Activated CD4-positive, alpha-beta T cell treated with anti-CD3 and anti-CD28 coated beads for 36 hours (primary cell): ENCODE data around the gene ZNF41. TPM values are rescaled to one million over a fixed set of nuclear protein-coding genes. Genes with fewer than 3 reads are reported as not detected.
"Not testable (repeated sequence)": the region's sequence is repeated elsewhere in the genome, so short reads cannot be mapped to it uniquely, and the experiment has no call there.

Source experiments
- ATAC-seq: fragments of 200-7000 bp; cut with Tn5 transposase; one replicate; pipeline ENCODE4 v1.10.0; 2021; ENCODE audit warnings: mild to moderate bottlenecking, moderate library complexity
- CTCF ChIA-PET: fragments of 350-600 bp; sonication (Branson Sonifier 250); formaldehyde crosslinking; loops from one replicate; lab custom pipeline; 2021; ENCODE audit warnings: antibody characterized with exemption; lab: Charles Lee
- POLR2A ChIA-PET: fragments of 350-600 bp; sonication (Branson Sonifier 250); formaldehyde crosslinking; loops from one replicate; lab custom pipeline; 2021; ENCODE audit warnings: antibody characterized with exemption, inconsistent platforms; lab: Charles Lee
- DNase-seq: peaks from one replicate; pipeline ENCODE4 v3.0.0-alpha.2; 2020
- H3K27ac Mint-ChIP-seq: one replicate; pipeline ENCODE4 v1.8.0; 2021; ENCODE audit warnings: mixed read lengths
- H3K27me3 Mint-ChIP-seq: one replicate; pipeline ENCODE4 v1.8.0; 2021; ENCODE audit warnings: mixed read lengths
- H3K36me3 Mint-ChIP-seq: one replicate; pipeline ENCODE4 v1.8.0; 2021; ENCODE audit warnings: low read depth, mixed read lengths
- H3K4me1 Mint-ChIP-seq: one replicate; pipeline ENCODE4 v1.8.0; 2021; ENCODE audit warnings: mixed read lengths
- H3K4me3 Mint-ChIP-seq: one replicate; pipeline ENCODE4 v1.8.0; 2021; ENCODE audit warnings: mild to moderate bottlenecking, moderate library complexity, mixed read lengths
- H3K9me3 Mint-ChIP-seq: one replicate; pipeline ENCODE4 v1.8.0; 2021; ENCODE audit warnings: low read depth, mixed read lengths
- intact Hi-C, 2 experiments: fragments of 100-400 bp; cut with DNase I in 1 of 2; cut with micrococcal nuclease in 1 of 2; formaldehyde crosslinking; loops; one replicate each; pipeline versions ENCODE4 v1.14.2 to v1.15.1; 2022 to 2024; cut with DNase I, micrococcal nuclease
- total RNA-seq, 2 experiments: library from RNA; stranded (reverse); gene quantifications; one replicate each; pipeline ENCODE4 v1.2.3, GENCODE V29; 2021

The ZNF41 gene
- total RNA-seq = 10 to 100 TPM in 1 of 2 experiments, 1 to 10 TPM in 1; 9.3 to 10.9 TPM

DNA sequence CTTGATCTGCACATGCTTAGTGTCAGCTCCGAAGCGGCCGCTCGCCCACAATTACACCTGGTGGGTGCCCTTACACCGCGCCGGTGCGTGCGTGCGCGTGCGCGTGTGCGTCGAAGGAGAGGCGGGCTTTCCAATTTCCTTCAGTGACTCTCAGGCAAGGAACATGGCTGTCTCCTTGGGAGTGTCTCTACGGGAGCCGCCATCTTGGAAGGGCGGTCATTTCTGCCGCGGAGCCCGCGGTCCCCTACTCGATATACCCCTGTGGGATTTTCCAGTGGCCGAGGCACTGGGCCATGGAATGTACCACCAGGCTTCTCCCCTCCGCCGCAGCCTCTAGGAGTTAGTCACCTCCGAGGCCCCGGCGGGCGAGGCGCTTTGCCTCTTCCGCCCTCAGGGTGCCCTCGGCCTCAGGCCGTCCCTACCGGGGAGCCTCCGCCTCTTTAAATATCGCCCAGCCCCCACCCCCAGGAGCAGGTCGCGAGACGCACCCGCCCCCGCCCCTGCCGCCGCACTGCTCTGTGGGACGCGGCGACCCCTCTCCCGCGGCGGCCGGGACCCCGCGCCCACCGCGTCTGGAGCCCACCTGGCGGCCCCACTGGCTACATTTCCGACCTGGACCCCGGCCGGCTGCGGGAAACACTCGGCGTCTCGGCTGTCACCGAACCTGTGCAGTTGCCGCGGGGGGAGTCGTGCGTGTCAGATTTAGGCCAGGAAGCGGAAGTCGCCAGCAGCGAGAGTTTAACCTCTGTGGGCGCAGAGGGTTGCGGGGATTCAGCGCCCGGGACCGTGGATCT, at the start of gene ZNF41:
Gene ZNF41, minus strand, starts transcription at position 711 of the 794 bp plus-strand sequence. CDS start 15,741 bp downstream, outside the sequence.
- intact Hi-C loops = loop anchor here (1.0 to 10.0 kb wide), 13 partner anchors 41 to 995 kb away; partner anchors contain the start of genes ARAF (in 1 of the 2), CDK16 (in 1 of the 2), FTSJ1 (in 1 of the 2) and RBM10 (in 1 of the 2)
- ATAC-seq (peak; percentile 90), DNase-seq (peak; percentile 86)
- H3K9me3 Mint-ChIP-seq = no peaks in the 10 kb centered on the region
- peaks cover 12% of the 10 kb centered on the region for H3K36me3 Mint-ChIP-seq
- peak within 1 kb of the TSS; percentile 94 for H3K27ac Mint-ChIP-seq
- no peaks in the 10 kb centered on the region for H3K27me3 Mint-ChIP-seq
- CTCF ChIA-PET = no interaction called here
- H3K4me1 Mint-ChIP-seq = peaks cover 41% of the 10 kb centered on the region
- peak within 1 kb of the TSS; percentile 97 for H3K4me3 Mint-ChIP-seq
- POLR2A ChIA-PET = no interaction called here

DNA sequence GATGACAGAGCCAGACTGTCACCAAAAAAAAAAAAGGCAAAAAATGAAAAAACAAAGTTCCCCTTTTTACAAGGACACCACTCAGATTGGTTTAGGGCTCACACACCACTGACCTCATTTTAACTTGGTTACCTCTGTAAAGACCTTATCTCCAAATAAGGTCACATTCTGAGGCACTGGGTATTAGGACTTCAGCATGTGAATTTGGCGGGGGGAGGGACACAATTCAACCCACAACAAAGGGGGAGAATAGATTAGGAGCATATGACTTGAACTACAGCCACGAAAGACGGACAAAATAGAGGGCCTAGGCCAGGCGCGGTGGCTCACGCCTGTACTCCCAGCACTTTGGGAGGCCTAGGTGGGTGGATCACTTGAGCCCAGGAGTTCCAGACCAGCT, 47.0 kb upstream of the ZNF41 start:
- DNase-seq = no peak
- ChIA-PET POLR2A (no interaction called here), CTCF (no interaction called here)
- Mint-ChIP-seq H3K4me3 (no peak overlapping the region), H3K9me3 (no peaks in the 10 kb centered on the region), H3K4me1 (no peaks in the 10 kb centered on the region), H3K27ac (no peak overlapping the region), H3K27me3 (no peaks in the 10 kb centered on the region), H3K36me3 (no peaks in the 10 kb centered on the region)
- no peak for ATAC-seq
- intact Hi-C loops = no loop called here

DNA sequence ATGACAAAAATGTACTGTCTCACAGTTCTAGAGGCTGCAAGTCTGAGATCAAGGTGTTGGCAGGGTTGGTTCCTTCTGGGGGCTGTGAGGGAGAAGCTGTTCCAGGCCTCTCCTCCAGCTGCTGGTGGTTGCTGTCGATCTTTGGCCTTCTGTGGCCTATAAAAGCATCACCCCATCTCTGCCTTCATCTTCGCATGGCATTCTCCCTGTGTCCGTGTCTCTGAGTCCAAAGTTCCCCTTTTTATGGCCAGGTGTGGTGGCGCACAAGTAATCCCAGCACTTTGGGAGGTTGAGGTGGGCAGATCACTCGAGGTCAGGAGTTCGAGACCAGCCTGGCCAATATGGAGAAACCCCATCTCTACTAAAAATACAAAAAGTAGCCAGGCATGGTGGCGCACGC, 46.5 kb upstream of the ZNF41 start:
- ChIA-PET POLR2A (interaction anchor here (0.6 kb wide), 1 partner anchor 10 kb away, joined by 5 read pairs; no protein-coding TSS in a partner anchor), CTCF (no interaction called here)
- Mint-ChIP-seq H3K27me3 (no peaks in the 10 kb centered on the region), H3K4me3 (no peak overlapping the region), H3K4me1 (no peaks in the 10 kb centered on the region), H3K9me3 (no peaks in the 10 kb centered on the region), H3K36me3 (no peaks in the 10 kb centered on the region), H3K27ac (no peak overlapping the region)
- ATAC-seq (no peak), DNase-seq (no peak)
- intact Hi-C loops = loop anchor here in 1 of 2 experiments (10.0 kb wide), 1 partner anchor 145 kb away; no protein-coding TSS in a partner anchor

DNA sequence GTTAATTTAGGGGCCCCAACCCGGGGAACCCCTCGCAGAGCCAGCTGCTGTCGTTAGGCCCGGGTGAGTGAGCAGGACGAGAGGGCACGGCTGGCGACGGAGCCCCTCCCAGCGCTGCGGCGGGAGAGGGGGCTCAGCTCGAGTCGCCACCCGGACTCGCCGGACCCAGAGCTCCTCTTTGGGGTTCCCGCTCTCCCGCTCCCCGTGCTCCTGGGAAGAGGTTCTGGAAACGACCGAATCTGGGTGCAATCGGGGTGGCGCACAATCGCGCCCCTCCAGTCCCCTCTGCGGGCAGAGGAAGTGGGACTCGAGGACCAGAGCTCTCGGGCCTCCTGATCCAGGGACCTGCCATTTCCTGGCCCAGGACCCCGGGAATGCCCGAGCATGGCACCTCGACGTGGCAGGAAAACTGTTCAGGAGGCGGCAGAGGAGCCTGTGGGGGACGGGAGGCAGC, 40.7 kb upstream of the ZNF41 start:
- Mint-ChIP-seq H3K9me3 (no peaks in the 10 kb centered on the region), H3K27me3 (no peaks in the 10 kb centered on the region), H3K27ac (no peak overlapping the region), H3K4me3 (peak overlapping the region; percentile 60), H3K4me1 (no peaks in the 10 kb centered on the region), H3K36me3 (no peaks in the 10 kb centered on the region)
- CTCF ChIA-PET = interaction anchor here (0.6 to 3.5 kb wide), 16 partner anchors 8 to 822 kb away, joined by 3 to 18 read pairs (median 4); no protein-coding TSS in a partner anchor
- POLR2A ChIA-PET = no interaction called here
- DNase-seq = no peak
- intact Hi-C loops = loop anchor here (1.0 to 10.0 kb wide), 8 partner anchors 27 to 332 kb away; partner anchors contain the start of genes UBA1 (in 1 of the 2) and ZNF41 (in 1 of the 2)
- ATAC-seq = no peak

DNA sequence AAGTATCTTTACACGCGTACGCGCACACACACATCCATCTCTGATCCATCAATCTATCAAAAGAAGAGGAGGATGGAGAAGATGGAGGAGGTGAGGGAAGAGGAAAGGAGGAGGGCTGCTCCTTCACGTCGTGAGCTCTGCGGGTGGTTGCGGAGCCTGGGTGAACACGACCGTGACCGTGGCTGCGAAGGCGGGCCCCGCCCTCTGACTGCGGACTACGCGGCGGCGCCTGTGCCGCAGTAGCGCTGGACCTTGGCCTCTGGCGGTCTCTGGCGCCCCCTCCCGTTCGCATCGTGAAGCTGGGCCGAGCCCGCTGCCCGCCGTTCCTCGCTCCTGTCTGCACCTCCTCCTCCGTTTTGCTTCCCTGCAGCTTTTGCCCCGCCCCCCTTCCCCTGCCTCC, 40.3 kb upstream of the ZNF41 start:
- Mint-ChIP-seq H3K27me3 (no peaks in the 10 kb centered on the region), H3K36me3 (no peaks in the 10 kb centered on the region), H3K4me3 (peak overlapping the region; percentile 60), H3K4me1 (no peaks in the 10 kb centered on the region), H3K9me3 (no peaks in the 10 kb centered on the region), H3K27ac (no peak overlapping the region)
- ChIA-PET CTCF (interaction anchor here (0.5 to 3.5 kb wide), 18 partner anchors 8 to 823 kb away, joined by 3 to 18 read pairs (median 4); no protein-coding TSS in a partner anchor), POLR2A (no interaction called here)
- ATAC-seq (peak; percentile 99), DNase-seq (peak; percentile 88)
- intact Hi-C loops = loop anchor here (1.0 to 10.0 kb wide), 8 partner anchors 26 to 332 kb away; partner anchors contain the start of genes UBA1 (in 1 of the 2) and ZNF41 (in 1 of the 2)

DNA sequence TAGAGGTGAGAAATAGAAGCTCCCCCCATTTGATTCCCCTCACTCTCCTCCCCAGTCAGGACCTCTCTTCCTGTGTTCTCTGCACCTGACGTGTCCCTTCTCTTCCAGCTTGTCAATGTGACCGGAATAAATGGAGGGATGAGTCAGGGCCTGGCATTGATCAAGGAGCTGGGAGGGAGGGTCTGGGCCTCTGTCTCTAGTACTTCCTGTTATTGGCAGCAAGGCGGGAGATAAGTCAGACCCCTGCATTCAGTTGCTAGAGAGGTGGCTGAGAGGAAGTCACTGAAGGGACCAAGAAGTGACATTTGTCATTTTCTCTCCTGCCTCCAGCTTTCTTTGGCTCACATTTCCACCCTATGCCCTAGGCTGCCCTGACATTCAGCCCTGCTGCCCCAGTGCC, 35.1 kb upstream of the ZNF41 start:
- no peak overlapping the region for H3K4me3 Mint-ChIP-seq
- no peaks in the 10 kb centered on the region for H3K36me3 Mint-ChIP-seq
- ChIA-PET POLR2A (no interaction called here), CTCF (no interaction called here)
- no peaks in the 10 kb centered on the region for H3K27me3 Mint-ChIP-seq
- ATAC-seq = no peak
- DNase-seq = no peak
- intact Hi-C loops = no loop called here
- peaks cover 5% of the 10 kb centered on the region for H3K4me1 Mint-ChIP-seq
- no peak overlapping the region for H3K27ac Mint-ChIP-seq
- no peaks in the 10 kb centered on the region for H3K9me3 Mint-ChIP-seq

DNA sequence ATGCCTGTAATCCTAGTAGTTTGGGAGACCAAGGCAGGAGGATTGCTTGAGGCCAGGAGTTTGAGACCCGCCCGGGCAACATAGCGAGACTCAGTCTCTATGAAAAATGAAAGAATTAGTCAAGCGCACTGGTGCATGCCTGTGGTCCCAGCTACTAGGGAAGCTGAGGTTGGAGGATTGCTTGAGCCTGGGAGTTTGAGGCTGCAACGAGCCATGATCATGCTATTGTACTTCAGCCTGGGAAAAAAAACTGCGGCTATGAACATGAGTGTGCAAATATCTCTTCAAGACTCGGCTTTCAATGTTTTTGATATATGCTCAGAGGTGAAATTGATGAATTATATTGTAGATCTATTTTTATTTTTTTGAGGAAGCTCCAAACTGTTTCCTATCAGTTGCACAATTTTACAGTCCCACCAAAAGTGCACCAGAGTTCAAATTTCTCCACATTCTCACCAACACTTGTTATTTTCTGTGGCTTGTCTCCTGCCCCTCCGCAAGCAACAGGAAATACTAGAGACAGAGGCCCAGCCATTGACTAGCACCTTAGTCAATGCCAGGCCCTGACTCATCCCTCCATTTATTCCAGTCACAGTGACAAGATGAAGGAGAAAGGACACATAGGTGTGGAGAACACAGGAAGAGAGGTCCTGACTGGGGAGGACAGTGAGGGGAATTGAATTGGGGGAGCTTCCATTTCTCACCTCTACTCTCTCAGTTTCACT, 33.1 kb upstream of the ZNF41 start:
- Mint-ChIP-seq H3K27me3 (no peaks in the 10 kb centered on the region), H3K36me3 (no peaks in the 10 kb centered on the region), H3K4me3 (no peak overlapping the region), H3K27ac (no peak overlapping the region), H3K9me3 (no peaks in the 10 kb centered on the region), H3K4me1 (peaks cover 9% of the 10 kb centered on the region)
- intact Hi-C loops = no loop called here
- DNase-seq (no peak), ATAC-seq (no peak)
- ChIA-PET CTCF (interaction anchor here (1.2 kb wide), 1 partner anchor 8 kb away, joined by 4 read pairs; no protein-coding TSS in a partner anchor), POLR2A (no interaction called here)

DNA sequence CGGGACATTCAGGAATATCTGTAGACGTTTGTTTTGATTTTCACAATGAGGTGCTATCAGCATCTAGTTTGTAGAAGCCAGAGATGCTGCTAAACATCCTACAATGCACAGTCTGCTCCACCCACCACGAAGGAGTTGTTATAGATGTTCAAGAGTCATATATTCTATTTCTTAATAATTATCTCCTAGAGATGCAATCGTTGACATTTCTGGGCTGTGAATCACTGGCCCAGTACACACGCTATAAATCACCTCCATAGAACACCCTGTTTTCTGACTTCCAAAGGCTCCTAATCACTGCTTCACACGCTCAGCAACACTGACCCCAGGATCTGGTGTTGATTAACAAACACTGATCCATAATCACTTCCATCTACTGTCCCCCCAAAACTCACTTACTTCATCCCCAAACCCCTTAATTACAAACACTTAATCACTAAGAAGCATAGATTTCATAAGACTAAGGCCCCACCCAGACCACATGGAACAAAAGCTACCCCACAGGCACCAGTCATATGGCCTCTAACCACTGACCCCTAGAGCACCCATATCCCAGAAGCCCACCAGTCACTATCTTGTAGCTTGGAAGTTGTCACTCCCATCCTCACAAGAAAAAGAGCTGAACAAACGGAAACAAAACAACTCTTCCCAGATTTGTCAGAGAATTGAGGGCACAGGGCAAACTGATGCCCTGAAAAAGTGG, 31.7 kb upstream of the ZNF41 start:
- ChIA-PET POLR2A (no interaction called here), CTCF (interaction anchor here (1.0 to 1.2 kb wide), 2 partner anchors 9 to 445 kb away, joined by 3 to 4 read pairs; no protein-coding TSS in a partner anchor)
- Mint-ChIP-seq H3K9me3 (no peaks in the 10 kb centered on the region), H3K27me3 (no peaks in the 10 kb centered on the region), H3K4me3 (no peak overlapping the region), H3K27ac (no peak overlapping the region), H3K36me3 (no peaks in the 10 kb centered on the region), H3K4me1 (peaks cover 9% of the 10 kb centered on the region)
- DNase-seq = no peak
- intact Hi-C loops = no loop called here
- ATAC-seq = no peak

DNA sequence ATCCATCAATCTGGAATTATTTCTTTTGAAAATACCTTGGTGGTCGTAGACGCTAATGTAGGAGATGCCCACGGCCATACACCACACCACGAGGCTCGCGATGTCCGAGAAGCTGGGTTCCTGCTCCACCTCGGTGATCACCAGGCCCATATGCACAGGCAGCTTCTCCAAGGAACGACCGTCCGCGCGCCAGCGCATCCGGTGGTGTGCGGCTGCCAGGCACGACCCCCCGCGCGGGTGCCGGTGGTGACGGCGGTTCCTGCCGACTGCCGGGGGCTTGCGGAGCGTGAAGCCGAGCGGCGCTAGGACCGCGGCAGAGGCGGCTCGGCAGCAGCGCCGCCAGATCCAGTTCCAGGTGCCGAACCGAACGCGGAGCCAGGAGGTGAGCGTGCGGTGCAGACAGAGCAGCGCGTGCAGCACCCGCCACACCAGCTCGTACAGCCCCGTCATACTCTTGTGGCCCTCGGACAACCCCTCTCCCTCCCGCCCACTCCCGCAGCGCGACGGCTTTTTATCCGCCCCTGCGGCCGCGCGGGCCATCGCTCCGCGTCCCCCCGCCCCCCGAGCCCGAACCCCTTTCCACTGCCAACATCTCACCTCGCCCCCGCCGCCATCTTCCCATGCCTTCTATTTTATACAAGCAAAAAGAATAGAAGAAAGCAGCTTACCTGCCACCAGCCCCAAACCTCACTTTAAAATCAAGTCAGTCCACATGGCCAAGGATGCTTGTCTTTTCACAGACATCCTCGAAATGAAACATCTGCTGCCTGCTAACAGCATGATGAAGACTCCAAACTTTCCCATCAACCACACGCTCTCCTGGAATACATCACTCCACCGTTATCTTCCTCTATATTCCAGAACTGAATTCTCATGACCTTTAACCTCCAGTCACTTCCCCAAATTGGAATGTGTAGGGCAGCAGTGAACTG, 30.3 kb upstream of the ZNF41 start:
- H3K9me3 Mint-ChIP-seq, POLR2A ChIA-PET, H3K4me1 Mint-ChIP-seq, intact Hi-C loops, H3K27me3 Mint-ChIP-seq, H3K36me3 Mint-ChIP-seq: not testable (repeated sequence)
- peak overlapping the region; percentile 74 for H3K4me3 Mint-ChIP-seq
- DNase-seq (peak; percentile 25), ATAC-seq (peak; percentile 71)
- peak overlapping the region; percentile 85 for H3K27ac Mint-ChIP-seq
- CTCF ChIA-PET = interaction anchor here (1.0 kb wide), 1 partner anchor 446 kb away, joined by 3 read pairs; no protein-coding TSS in a partner anchor

DNA sequence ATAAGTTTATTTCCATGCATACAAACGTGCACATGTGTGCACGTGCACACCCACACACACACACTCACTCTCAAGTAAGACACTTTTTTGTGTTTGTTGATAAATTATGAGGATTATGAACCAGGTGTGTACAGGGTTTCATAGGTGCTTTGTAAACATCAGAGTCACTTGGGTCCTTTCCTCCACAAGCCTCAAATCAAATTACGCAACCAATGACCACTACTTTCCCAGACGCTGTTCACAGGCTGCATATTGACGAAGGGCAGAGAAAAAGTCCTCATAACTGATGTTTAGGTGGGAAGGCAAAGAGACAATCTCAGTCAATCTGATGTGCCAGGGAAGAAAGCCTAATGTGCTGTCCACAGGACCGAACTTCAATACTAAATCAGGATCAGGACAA, 29.4 kb upstream of the ZNF41 start:
- Mint-ChIP-seq H3K4me3 (peak overlapping the region; percentile 10), H3K4me1 (peaks cover 11% of the 10 kb centered on the region)
- H3K27me3 Mint-ChIP-seq, H3K27ac Mint-ChIP-seq, ATAC-seq, DNase-seq, CTCF ChIA-PET, POLR2A ChIA-PET, H3K36me3 Mint-ChIP-seq, H3K9me3 Mint-ChIP-seq, intact Hi-C loops: not testable (repeated sequence)
